GM18909 (cell line): ENCODE measurements around the gene MMD.
A peak's percentile ranks its signal among the peaks of the same experiment; 100 is the strongest.
"Not testable (repeated sequence)": the region's sequence is repeated elsewhere in the genome, so short reads cannot be mapped to it uniquely, and the experiment has no call there.

Source experiments
- ATAC-seq: cut with Tn5 transposase; IDR thresholded peaks from one replicate; pipeline ENCODE4 v1.9.1; 2021; ENCODE audit warnings: mild to moderate bottlenecking; ENCODE audit not compliant: unreplicated experiment, poor library complexity

MMD gene

GRCh38 chr17:55421179-55421934 lies at the start of gene MMD:
MMD (minus strand) TSS chr17:55421835; CDS start chr17:55421695, 140 bp downstream.
- peak; percentile 29 for ATAC-seq

GRCh38 chr17:55466671-55467070 lies 45.0 kb upstream of the MMD start:
- no peak for ATAC-seq

- not testable (repeated sequence) for ATAC-seq
Observed at GRCh38 chr17:55465771-55466170, 44.1 kb upstream of the MMD start.

GRCh38 chr17:55463600-55463999 lies 42.0 kb upstream of the MMD start:
- peak; percentile 71 for ATAC-seq

GRCh38 chr17:55462711-55463110 lies 41.1 kb upstream of the MMD start:
- ATAC-seq: no peak

GRCh38 chr17:55462234-55462633 lies 40.6 kb upstream of the MMD start:
- no peak for ATAC-seq

GRCh38 chr17:55458978-55459377 lies 37.3 kb upstream of the MMD start:
- ATAC-seq: peak; percentile 59

GRCh38 chr17:55458287-55458900 lies 36.8 kb upstream of the MMD start:
- ATAC-seq: no peak

GRCh38 chr17:55456307-55457240 lies 34.9 kb upstream of the MMD start:
- no peak for ATAC-seq

GRCh38 chr17:55454906-55455474 lies 33.4 kb upstream of the MMD start:
- no peak for ATAC-seq

GRCh38 chr17:55453839-55454557 lies 32.4 kb upstream of the MMD start:
- ATAC-seq: no peak

GRCh38 chr17:55452139-55452790 lies 30.6 kb upstream of the MMD start:
- ATAC-seq: peak; percentile 86

GRCh38 chr17:55451758-55452138 lies 30.1 kb upstream of the MMD start:
- no peak for ATAC-seq

GRCh38 chr17:55451203-55451641 lies 29.6 kb upstream of the MMD start:
- no peak for ATAC-seq

GRCh38 chr17:55450232-55450825 lies 28.7 kb upstream of the MMD start:
- no peak for ATAC-seq

GRCh38 chr17:55448681-55449080 lies 27.0 kb upstream of the MMD start:
- no peak for ATAC-seq

- no peak for ATAC-seq
Observed at GRCh38 chr17:55446581-55447205, 25.1 kb upstream of the MMD start.

- not testable (repeated sequence) for ATAC-seq
Observed at GRCh38 chr17:55446004-55446403, 24.4 kb upstream of the MMD start.
